OCI-LY7 (cell line): ENCODE data around the gene REN.

Experiments
- EZH2phosphoT487 ChIP-seq: fragments of 200-600 bp; sonication (generic); IDR thresholded peaks from 2 replicates; pipeline ENCODE4 v1.6.1; 2018; ENCODE audit warnings: low read depth, borderline replicate concordance, mild to moderate bottlenecking, mixed run types, antibody characterized with exemption, low read length, moderate library complexity, mixed read lengths
- TF ChIP-seq, protein P1 (sequence below): fragments of 200-600 bp; sonication (generic); conservative IDR thresholded peaks from 2 replicates; pipeline ENCODE4 v1.5.1; 2014; ENCODE audit warnings: mild to moderate bottlenecking, antibody characterized with exemption, low read length, moderate library complexity, mixed read lengths

DNA sequence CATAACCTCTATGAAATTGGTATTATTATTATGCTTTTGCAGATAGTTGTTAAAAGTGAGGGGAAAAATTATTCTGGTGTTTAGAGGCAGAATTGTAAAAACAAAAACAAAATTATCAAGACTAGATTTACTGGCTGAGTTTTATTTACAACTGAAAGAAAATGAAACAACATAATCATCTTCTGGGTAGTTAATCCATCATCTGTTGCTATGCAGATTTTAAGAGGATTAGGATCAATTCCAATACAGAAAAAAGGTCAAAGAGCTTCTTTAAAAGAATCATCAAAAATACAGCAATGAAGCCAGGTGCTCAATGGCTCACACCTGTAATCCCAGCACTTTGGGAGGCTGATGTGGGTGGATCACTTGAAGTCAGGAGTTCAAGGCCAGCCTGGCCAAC lies 39.3 kb upstream of the REN start:
- TF ChIP-seq, protein P1, sequence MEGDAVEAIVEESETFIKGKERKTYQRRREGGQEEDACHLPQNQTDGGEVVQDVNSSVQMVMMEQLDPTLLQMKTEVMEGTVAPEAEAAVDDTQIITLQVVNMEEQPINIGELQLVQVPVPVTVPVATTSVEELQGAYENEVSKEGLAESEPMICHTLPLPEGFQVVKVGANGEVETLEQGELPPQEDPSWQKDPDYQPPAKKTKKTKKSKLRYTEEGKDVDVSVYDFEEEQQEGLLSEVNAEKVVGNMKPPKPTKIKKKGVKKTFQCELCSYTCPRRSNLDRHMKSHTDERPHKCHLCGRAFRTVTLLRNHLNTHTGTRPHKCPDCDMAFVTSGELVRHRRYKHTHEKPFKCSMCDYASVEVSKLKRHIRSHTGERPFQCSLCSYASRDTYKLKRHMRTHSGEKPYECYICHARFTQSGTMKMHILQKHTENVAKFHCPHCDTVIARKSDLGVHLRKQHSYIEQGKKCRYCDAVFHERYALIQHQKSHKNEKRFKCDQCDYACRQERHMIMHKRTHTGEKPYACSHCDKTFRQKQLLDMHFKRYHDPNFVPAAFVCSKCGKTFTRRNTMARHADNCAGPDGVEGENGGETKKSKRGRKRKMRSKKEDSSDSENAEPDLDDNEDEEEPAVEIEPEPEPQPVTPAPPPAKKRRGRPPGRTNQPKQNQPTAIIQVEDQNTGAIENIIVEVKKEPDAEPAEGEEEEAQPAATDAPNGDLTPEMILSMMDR = no peak
- no peak for TF ChIP-seq EZH2phosphoT487
